Left cardiac atrium (tissue), 4 donors: Measurements from ENCODE around the gene PURB. TPM values are rescaled to one million over a fixed set of nuclear protein-coding genes. Genes with fewer than 3 reads are reported as not detected.

Source experiments
- ATAC-seq, 2 donors: fragments of 200-7000 bp; cut with Tn5 transposase; one replicate each; pipeline ENCODE4 v1.9.1; 2020; ENCODE audit warnings: mild to moderate bottlenecking in 2 of 2, moderate library complexity in 2 of 2
- DNase-seq: peaks from one replicate; pipeline ENCODE4 v3.0.0-alpha.2; 2020
- intact Hi-C, 2 donors: fragments of 100-400 bp; cut with DNase I; formaldehyde crosslinking; loops; one replicate each; pipeline versions ENCODE4 v1.14.1 to v1.15.1; 2022 to 2023
- total RNA-seq, 2 donors: library from RNA; stranded (reverse); fragmentation: NEBNext Ultra II Directional; extraction: Animal tissue kit (Norgen Biotek cat#: 25700); gene quantifications; one replicate each; pipeline ENCODE4 v1.2.1, GENCODE V29; 2021
- donor health status: DM: no; HTN: yes; CAD: no.
- donor health status: DM: no; HTN: yes; CAD: no; lungs with severe emphysema.
- donor health status: DM: yes; HTN: yes; CAD: no.
- donor health status: Dilated cardiomyopathy.

Gene PURB
- total RNA-seq, 2 donors from 2014 or later: 13.8 to 19.3 TPM

DNA sequence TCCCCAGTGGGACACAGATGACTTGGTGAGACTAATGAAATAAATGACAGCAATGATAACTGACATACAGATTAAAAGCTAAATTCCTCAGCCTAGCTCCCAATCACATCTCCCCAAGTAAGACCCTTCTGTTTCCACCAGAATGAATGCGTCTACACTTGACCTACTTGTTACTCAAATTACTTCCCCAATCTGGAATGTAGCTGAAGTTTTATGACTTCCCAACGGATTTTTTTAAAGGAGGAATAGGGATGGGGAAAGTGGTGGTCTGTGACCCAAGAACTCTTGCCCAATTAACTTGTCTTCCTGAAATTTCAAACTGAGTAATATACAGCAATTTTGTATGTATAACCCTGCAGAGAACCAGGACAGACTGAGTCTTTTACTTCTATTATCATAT lies 46.6 kb downstream of the PURB start:
- DNase-seq (no peak), ATAC-seq (no peak)
- intact Hi-C loops: no loop called here

DNA sequence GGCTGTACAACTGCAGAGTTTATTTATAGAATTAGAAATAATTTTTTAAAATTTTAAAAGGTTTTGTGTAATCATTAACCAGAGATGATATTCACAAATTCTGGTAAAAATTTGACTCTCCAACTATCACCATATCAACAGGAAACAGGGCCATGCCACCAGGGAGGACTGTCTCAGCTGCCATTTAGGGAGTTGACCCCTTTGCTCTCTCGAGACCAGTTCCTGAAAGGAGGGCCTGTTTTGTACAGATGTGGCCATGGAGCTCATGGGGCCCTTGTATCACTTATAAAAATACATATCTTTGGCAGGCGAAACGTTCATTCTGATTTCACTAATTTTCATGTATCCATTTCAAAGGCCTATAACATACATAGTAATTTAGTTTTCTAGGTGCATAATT lies 57.8 kb downstream of the PURB start:
- DNase-seq: no peak
- ATAC-seq: no peak
- intact Hi-C loops: no loop called here

Other genes starting within 250 kb of the PURB start
- gene ZMIZ2, start 136.7 kb downstream of the PURB start, total RNA-seq: 10 to 100 TPM; 43.3 to 48.1 TPM
- 100 to 1,000 TPM; 637 to 672 TPM for gene PPIA, start 88.8 kb downstream of the PURB start, total RNA-seq
- gene H2AZ2, start 37.4 kb downstream of the PURB start, total RNA-seq: 100 to 1,000 TPM; 191 to 205 TPM
- gene MYO1G, start 93.5 kb upstream of the PURB start, total RNA-seq: 1 to 10 TPM; 3.1 to 3.5 TPM
- gene CCM2, start 114.7 kb upstream of the PURB start, total RNA-seq: 10 to 100 TPM; 33.5 to 36.5 TPM
- gene NACAD, start 203.4 kb upstream of the PURB start, total RNA-seq: 1 to 10 TPM; 3.9 to 5.5 TPM
- 10 to 100 TPM; 59.0 to 66.9 TPM for gene TBRG4, start 226.2 kb upstream of the PURB start, total RNA-seq